Panc1 (cell line): ENCODE data around the gene CASQ1. TPM values are rescaled to one million over a fixed set of nuclear protein-coding genes. Genes with fewer than 3 reads are reported as not detected.

Experiments
- ATAC-seq: fragments of 200-7000 bp; cut with Tn5 transposase; 2 replicates; pipeline ENCODE4 v1.9.1; 2020; ENCODE audit warnings: mild to moderate bottlenecking, moderate library complexity
- BruUV-seq: library from RNA; stranded (reverse); fragments of 400-500 nt; replicated peaks from 2 replicates; lab custom pipeline; 2021; lab: Mats Ljungman, UMichigan
- CTCF ChIA-PET: fragments of 300-600 bp; sonication (Branson Sonifier 250); formaldehyde crosslinking; loops from one replicate; lab custom pipeline; 2022; ENCODE audit warnings: antibody characterized with exemption; lab: Charles Lee
- POLR2A ChIA-PET: fragments of 300-600 bp; sonication (Branson Sonifier 250); formaldehyde crosslinking; loops from one replicate; lab custom pipeline; 2022; ENCODE audit warnings: antibody characterized with exemption; lab: Charles Lee
- DNase-seq: peaks from one replicate; pipeline ENCODE4 v3.0.0-alpha.2; 2010; ENCODE audit warnings: low read depth, low spot score
- H3K27ac ChIP-seq: 2 replicates; pipeline ENCODE4 v1.5.1; 2011; ENCODE audit warnings: mild to moderate bottlenecking, low read length, inconsistent platforms
- H3K27me3 ChIP-seq: fragments of 200-500 bp; sonication (Bioruptor generic); 2 replicates; pipeline ENCODE4 v1.6.0; 2014; ENCODE audit warnings: low read length, inconsistent platforms; ENCODE audit not compliant: control insufficient read depth, insufficient read depth
- H3K36me3 ChIP-seq: fragments of 200-500 bp; sonication (Bioruptor generic); 2 replicates; pipeline ENCODE4 v1.5.1; 2014; ENCODE audit warnings: inconsistent platforms, mild to moderate bottlenecking, low read length, moderate library complexity; ENCODE audit not compliant: control insufficient read depth, insufficient read depth
- H3K4me1 ChIP-seq: 2 replicates; pipeline ENCODE4 v1.5.1; 2011; ENCODE audit warnings: inconsistent platforms, mild to moderate bottlenecking, low read length, moderate library complexity; ENCODE audit not compliant: control insufficient read depth, insufficient read depth
- H3K4me3 ChIP-seq, 2 experiments: 2 replicates each; pipeline ENCODE4 v1.5.1; 2011 to 2012; ENCODE audit warnings: low read depth in 2 of 2, low read length in 2 of 2, mild to moderate bottlenecking in 2 of 2, inconsistent platforms in 1 of 2, moderate library complexity in 1 of 2
- H3K9me3 ChIP-seq: fragments of 200-500 bp; sonication (Bioruptor generic); 2 replicates; pipeline ENCODE4 v1.5.1; 2014; ENCODE audit warnings: low read depth, mild to moderate bottlenecking, inconsistent platforms, low read length, moderate library complexity; ENCODE audit not compliant: control insufficient read depth, insufficient read depth
- CTCF ChIP-seq: fragments of 450-650 bp; IDR thresholded peaks from 2 replicates; pipeline ENCODE4 v1.5.1; 2017; ENCODE audit warnings: mild to moderate bottlenecking
- POLR2AphosphoS5 ChIP-seq: IDR thresholded peaks from 2 replicates; pipeline ENCODE4 v1.6.1; 2012; ENCODE audit warnings: mild to moderate bottlenecking, low read depth, low read length, moderate library complexity
- SIN3A ChIP-seq: IDR thresholded peaks from 2 replicates; pipeline ENCODE4 v1.6.1; 2012; ENCODE audit warnings: low read depth, mild to moderate bottlenecking, low read length, moderate library complexity, borderline replicate concordance; ENCODE audit not compliant: insufficient read depth
- TCF7L2 ChIP-seq: IDR thresholded peaks from 2 replicates; pipeline ENCODE4 v1.6.1; 2011; ENCODE audit warnings: mild to moderate bottlenecking, low read depth, low read length, inconsistent platforms
- in situ Hi-C: cut with HindIII; loops from 2 replicates; pipeline ENCODE4 v1.10.0; 2016; ENCODE audit warnings: low sequenced_read_pairs, low pct_unique_long_range_greater_than_20kb
- intact Hi-C: fragments of 100-400 bp; cut with micrococcal nuclease; formaldehyde crosslinking; loops from one replicate; pipeline ENCODE4 v1.10.0; 2022; ENCODE audit not compliant: unreplicated experiment
- total RNA-seq: library from RNA; stranded (reverse); gene quantifications from one replicate; pipeline ENCODE4 v1.2.1, GENCODE V29; 2021; ENCODE audit not compliant: unreplicated experiment
- TF ChIP-seq, protein P1 (sequence below), 2 experiments: IDR thresholded peaks; 2 replicates each; pipeline ENCODE4 v1.6.1; 2011 to 2012; ENCODE audit warnings: low read depth in 2 of 2, control low read depth in 1 of 2, low read length in 1 of 2, mild to moderate bottlenecking in 1 of 2, moderate library complexity in 1 of 2; ENCODE audit not compliant: insufficient read depth in 1 of 2

The CASQ1 gene
- total RNA-seq, 1 experiment from 2014 or later: not detected

GRCh38 chr1:160171980-160172379, 18.4 kb upstream of the CASQ1 start:
- no peaks in the 10 kb centered on the region for H3K36me3 ChIP-seq
- DNase-seq (no peak), ATAC-seq (no peak)
- in situ Hi-C loops: no loop called here
- H3K4me1 ChIP-seq: no peaks in the 10 kb centered on the region
- POLR2A ChIA-PET: no interaction called here
- CTCF ChIA-PET: interaction anchor here (1.3 kb wide), 1 partner anchor 71 kb away, joined by 5 read pairs; no protein-coding TSS in a partner anchor
- H3K9me3 ChIP-seq: no peaks in the 10 kb centered on the region
- H3K4me3 ChIP-seq: no peak overlapping the region
- no peak overlapping the region for H3K27ac ChIP-seq
- no TSS peak for BruUV-seq
- intact Hi-C loops: no loop called here
- peaks cover 5% of the 10 kb centered on the region for H3K27me3 ChIP-seq
- no peak for TF ChIP-seq POLR2AphosphoS5
- no peak for TF ChIP-seq CTCF
- TF ChIP-seq SIN3A: no peak
- TF ChIP-seq, protein P1, sequence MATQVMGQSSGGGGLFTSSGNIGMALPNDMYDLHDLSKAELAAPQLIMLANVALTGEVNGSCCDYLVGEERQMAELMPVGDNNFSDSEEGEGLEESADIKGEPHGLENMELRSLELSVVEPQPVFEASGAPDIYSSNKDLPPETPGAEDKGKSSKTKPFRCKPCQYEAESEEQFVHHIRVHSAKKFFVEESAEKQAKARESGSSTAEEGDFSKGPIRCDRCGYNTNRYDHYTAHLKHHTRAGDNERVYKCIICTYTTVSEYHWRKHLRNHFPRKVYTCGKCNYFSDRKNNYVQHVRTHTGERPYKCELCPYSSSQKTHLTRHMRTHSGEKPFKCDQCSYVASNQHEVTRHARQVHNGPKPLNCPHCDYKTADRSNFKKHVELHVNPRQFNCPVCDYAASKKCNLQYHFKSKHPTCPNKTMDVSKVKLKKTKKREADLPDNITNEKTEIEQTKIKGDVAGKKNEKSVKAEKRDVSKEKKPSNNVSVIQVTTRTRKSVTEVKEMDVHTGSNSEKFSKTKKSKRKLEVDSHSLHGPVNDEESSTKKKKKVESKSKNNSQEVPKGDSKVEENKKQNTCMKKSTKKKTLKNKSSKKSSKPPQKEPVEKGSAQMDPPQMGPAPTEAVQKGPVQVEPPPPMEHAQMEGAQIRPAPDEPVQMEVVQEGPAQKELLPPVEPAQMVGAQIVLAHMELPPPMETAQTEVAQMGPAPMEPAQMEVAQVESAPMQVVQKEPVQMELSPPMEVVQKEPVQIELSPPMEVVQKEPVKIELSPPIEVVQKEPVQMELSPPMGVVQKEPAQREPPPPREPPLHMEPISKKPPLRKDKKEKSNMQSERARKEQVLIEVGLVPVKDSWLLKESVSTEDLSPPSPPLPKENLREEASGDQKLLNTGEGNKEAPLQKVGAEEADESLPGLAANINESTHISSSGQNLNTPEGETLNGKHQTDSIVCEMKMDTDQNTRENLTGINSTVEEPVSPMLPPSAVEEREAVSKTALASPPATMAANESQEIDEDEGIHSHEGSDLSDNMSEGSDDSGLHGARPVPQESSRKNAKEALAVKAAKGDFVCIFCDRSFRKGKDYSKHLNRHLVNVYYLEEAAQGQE (IDR thresholded peaks at IDR 0.05; ENCODE audit: insufficient read depth in 1 of 2, low read depth in 2 of 2, low read length in 1 of 2): no peak
- no peak for TF ChIP-seq TCF7L2

- no peaks in the 10 kb centered on the region for H3K4me1 ChIP-seq
- H3K4me3 ChIP-seq: no peak overlapping the region
- H3K27ac ChIP-seq: no peak overlapping the region
- no TSS peak for BruUV-seq
- in situ Hi-C loops: no loop called here
- DNase-seq (no peak), ATAC-seq (no peak)
- H3K9me3 ChIP-seq: no peaks in the 10 kb centered on the region
- no peak for TF ChIP-seq CTCF
- no peak for TF ChIP-seq POLR2AphosphoS5
- TF ChIP-seq TCF7L2: no peak
- TF ChIP-seq, protein P1 (IDR thresholded peaks at IDR 0.05; ENCODE audit: insufficient read depth in 1 of 2, low read depth in 2 of 2, low read length in 1 of 2): no peak
- TF ChIP-seq SIN3A: no peak
- no peaks in the 10 kb centered on the region for H3K36me3 ChIP-seq
- ChIA-PET POLR2A (no interaction called here), CTCF (no interaction called here)
- intact Hi-C loops: no loop called here
- no peaks in the 10 kb centered on the region; the same call in 1 of the 2 replicates for H3K27me3 ChIP-seq
These were observed 13.1 kb upstream of the CASQ1 start for GRCh38 chr1:160177231-160177630.
